ES-I3 (cell line): Measurements from ENCODE around the gene N4BP3.
"Not testable (repeated sequence)": the region's sequence is repeated elsewhere in the genome, so short reads cannot be mapped to it uniquely, and the experiment has no call there.

ENCODE experiments used
- H3K36me3 ChIP-seq: 2 replicates; pipeline ENCODE4 v1.6.1; 2013; ENCODE audit warnings: mild to moderate bottlenecking, low read length, control low read depth, moderate library complexity; ENCODE audit not compliant: insufficient read depth
- H3K4me1 ChIP-seq: 2 replicates; pipeline ENCODE4 v1.6.1; 2013; ENCODE audit warnings: mild to moderate bottlenecking, control low read depth, low read length; ENCODE audit not compliant: insufficient read depth
- H3K9ac ChIP-seq: 2 replicates; pipeline ENCODE4 v1.6.1; 2013; ENCODE audit warnings: low read depth, mild to moderate bottlenecking, low read length, moderate library complexity
- H3K9me3 ChIP-seq: 2 replicates; pipeline ENCODE4 v1.6.1; 2013; ENCODE audit warnings: mild to moderate bottlenecking, low read length, moderate library complexity; ENCODE audit not compliant: control insufficient read depth, insufficient read depth

Gene N4BP3

GRCh38 chr5:178083922-178084321 is 29.4 kb upstream of the N4BP3 start:
- Histone ChIP-seq H3K36me3 (no peaks in the 10 kb centered on the region), H3K9me3 (no peaks in the 10 kb centered on the region), H3K4me1 (peaks cover 22% of the 10 kb centered on the region), H3K9ac (no peak overlapping the region)

GRCh38 chr5:178085316-178085715 is 28.0 kb upstream of the N4BP3 start:
- H3K4me1 ChIP-seq, result peaks cover 22% of the 10 kb centered on the region
- H3K36me3 ChIP-seq, result no peaks in the 10 kb centered on the region
- H3K9me3 ChIP-seq, result no peaks in the 10 kb centered on the region

GRCh38 chr5:178086266-178086665 is 27.1 kb upstream of the N4BP3 start:
- peak overlapping the region; percentile 28; the same call in 1 of the 2 replicates for H3K9ac ChIP-seq
- H3K9me3 ChIP-seq, result no peaks in the 10 kb centered on the region
- H3K36me3 ChIP-seq, result no peaks in the 10 kb centered on the region
- H3K4me1 ChIP-seq, result peaks cover 22% of the 10 kb centered on the region

More at GRCh38 chr5:178085316-178085715, 28.0 kb upstream of the N4BP3 start:
- no peak overlapping the region for H3K9ac ChIP-seq

GRCh38 chr5:178087199-178087598 is 26.1 kb upstream of the N4BP3 start:
- peaks cover 15% of the 10 kb centered on the region for H3K4me1 ChIP-seq
- not testable (repeated sequence) for H3K9me3 ChIP-seq, H3K9ac ChIP-seq, H3K36me3 ChIP-seq

GRCh38 chr5:178090856-178091255 is 22.5 kb upstream of the N4BP3 start:
- Histone ChIP-seq H3K4me1 (no peaks in the 10 kb centered on the region), H3K36me3 (no peaks in the 10 kb centered on the region), H3K9ac (no peak overlapping the region), H3K9me3 (no peaks in the 10 kb centered on the region)

GRCh38 chr5:178093134-178093533 is 20.2 kb upstream of the N4BP3 start:
- no peaks in the 10 kb centered on the region for H3K36me3 ChIP-seq
- no peak overlapping the region for H3K9ac ChIP-seq
- no peaks in the 10 kb centered on the region for H3K9me3 ChIP-seq
- H3K4me1 ChIP-seq, result no peaks in the 10 kb centered on the region

GRCh38 chr5:178094345-178094744 is 19.0 kb upstream of the N4BP3 start:
- H3K36me3 ChIP-seq, result no peaks in the 10 kb centered on the region
- no peak overlapping the region for H3K9ac ChIP-seq
- H3K9me3 ChIP-seq, result no peaks in the 10 kb centered on the region
- H3K4me1 ChIP-seq, result no peaks in the 10 kb centered on the region

GRCh38 chr5:178098685-178099084 is 14.6 kb upstream of the N4BP3 start:
- no peaks in the 10 kb centered on the region for H3K36me3 ChIP-seq
- H3K9me3 ChIP-seq, result no peaks in the 10 kb centered on the region
- no peak overlapping the region for H3K9ac ChIP-seq

GRCh38 chr5:178103612-178104011 is 9.7 kb upstream of the N4BP3 start:
- no peaks in the 10 kb centered on the region for H3K36me3 ChIP-seq
- H3K9me3 ChIP-seq, result no peaks in the 10 kb centered on the region
- no peak overlapping the region for H3K9ac ChIP-seq
- H3K4me1 ChIP-seq, result 0 out of 2 replicates have a peak, but pooled peaks cover 5% of the 10 kb centered on the region

More at GRCh38 chr5:178098685-178099084, 14.6 kb upstream of the N4BP3 start:
- no peaks in the 10 kb centered on the region for H3K4me1 ChIP-seq

GRCh38 chr5:178104492-178104891 is 8.8 kb upstream of the N4BP3 start:
- 0 out of 2 replicates have a peak, but pooled peaks cover 5% of the 10 kb centered on the region for H3K4me1 ChIP-seq
- no peaks in the 10 kb centered on the region for H3K36me3 ChIP-seq
- no peaks in the 10 kb centered on the region for H3K9me3 ChIP-seq
- no peak overlapping the region for H3K9ac ChIP-seq

GRCh38 chr5:178106086-178106485 is 7.2 kb upstream of the N4BP3 start:
- H3K4me1 ChIP-seq, result 0 out of 2 replicates have a peak, but pooled peaks cover 5% of the 10 kb centered on the region
- H3K9ac ChIP-seq, result no peak overlapping the region
- H3K9me3 ChIP-seq, result no peaks in the 10 kb centered on the region
- H3K36me3 ChIP-seq, result no peaks in the 10 kb centered on the region

GRCh38 chr5:178106556-178107239 is 6.6 kb upstream of the N4BP3 start:
- Histone ChIP-seq H3K36me3 (no peaks in the 10 kb centered on the region), H3K4me1 (0 out of 2 replicates have a peak, but pooled peaks cover 5% of the 10 kb centered on the region), H3K9me3 (no peaks in the 10 kb centered on the region), H3K9ac (no peak overlapping the region)

GRCh38 chr5:178107756-178108310 is 5.5 kb upstream of the N4BP3 start:
- no peak overlapping the region for H3K9ac ChIP-seq
- no peaks in the 10 kb centered on the region for H3K36me3 ChIP-seq
- no peaks in the 10 kb centered on the region for H3K9me3 ChIP-seq
- 0 out of 2 replicates have a peak, but pooled peaks cover 5% of the 10 kb centered on the region for H3K4me1 ChIP-seq

GRCh38 chr5:178108446-178108845 is 4.9 kb upstream of the N4BP3 start:
- Histone ChIP-seq H3K9ac (no peak overlapping the region), H3K9me3 (no peaks in the 10 kb centered on the region), H3K4me1 (0 out of 2 replicates have a peak, but pooled peaks cover 5% of the 10 kb centered on the region), H3K36me3 (no peaks in the 10 kb centered on the region)

- Histone ChIP-seq H3K4me1 (0 out of 2 replicates have a peak, but pooled peaks cover 5% of the 10 kb centered on the region), H3K36me3 (no peaks in the 10 kb centered on the region), H3K9me3 (no peaks in the 10 kb centered on the region), H3K9ac (no peak overlapping the region)
Measured at GRCh38 chr5:178108966-178109365, 4.4 kb upstream of the N4BP3 start.
